OCI-LY7 (cell line): ENCODE data around the gene ABL2. TPM values are rescaled to one million over a fixed set of nuclear protein-coding genes. Genes with fewer than 3 reads are reported as not detected.

Source experiments
- BruUV-seq: library from RNA; stranded (reverse); fragments of 400-500 nt; replicated peaks from 2 replicates; lab custom pipeline; 2021; lab: Mats Ljungman, UMichigan
- CTCF ChIA-PET: fragments of 300-600 bp; sonication (Branson Sonifier 250); formaldehyde crosslinking; loops from one replicate; lab custom pipeline; 2022; ENCODE audit warnings: antibody characterized with exemption; ENCODE audit not compliant: unreplicated experiment; lab: Charles Lee
- POLR2A ChIA-PET: fragments of 300-600 bp; sonication (Branson Sonifier 250); formaldehyde crosslinking; loops from one replicate; lab custom pipeline; 2022; ENCODE audit warnings: antibody characterized with exemption; lab: Charles Lee
- DNase-seq: peaks from one replicate; pipeline ENCODE4 v3.0.0-alpha.2; 2015; ENCODE audit warnings: low spot score
- H2AFZ ChIP-seq: fragments of 200-600 bp; sonication (generic), shearing (Covaris generic); 2 replicates; pipeline ENCODE4 v1.6.1; 2014; ENCODE audit warnings: mild to moderate bottlenecking, antibody characterized with exemption, low read length, moderate library complexity
- H3K27ac ChIP-seq: fragments of 200-600 bp; sonication (generic); 2 replicates; pipeline ENCODE4 v1.5.1; 2014; ENCODE audit warnings: mixed run types, low read depth, mild to moderate bottlenecking, moderate library complexity, low read length, inconsistent platforms; ENCODE audit not compliant: poor library complexity, severe bottlenecking
- H3K36me3 ChIP-seq: fragments of 200-600 bp; sonication (generic); 2 replicates; pipeline ENCODE4 v1.6.1; 2014; ENCODE audit warnings: mild to moderate bottlenecking, antibody characterized with exemption, low read length, moderate library complexity, mixed read lengths; ENCODE audit not compliant: insufficient read depth
- H3K4me1 ChIP-seq: fragments of 200-600 bp; sonication (generic); 2 replicates; pipeline ENCODE4 v1.5.1; 2014; ENCODE audit warnings: mild to moderate bottlenecking, low read length; ENCODE audit not compliant: insufficient read depth, poor library complexity, severe bottlenecking
- H3K4me2 ChIP-seq: fragments of 200-600 bp; sonication (generic); 2 replicates; pipeline ENCODE4 v1.6.1; 2014; ENCODE audit warnings: mild to moderate bottlenecking, low read length
- H3K4me3 ChIP-seq: fragments of 200-600 bp; sonication (generic); 2 replicates; pipeline ENCODE4 v1.5.1; 2014; ENCODE audit warnings: mild to moderate bottlenecking, low read depth, low read length; ENCODE audit not compliant: poor library complexity, severe bottlenecking
- H3K79me2 ChIP-seq: fragments of 200-600 bp; sonication (generic); 2 replicates; pipeline ENCODE4 v1.6.1; 2016; ENCODE audit warnings: low read depth, mild to moderate bottlenecking, low read length, moderate library complexity, mixed read lengths; ENCODE audit not compliant: insufficient read depth
- H3K9me2 ChIP-seq: fragments of 200-600 bp; sonication (generic); 2 replicates; pipeline ENCODE4 v1.6.1; 2016; ENCODE audit warnings: mild to moderate bottlenecking, low read length, mixed read lengths; ENCODE audit not compliant: insufficient read depth
- H3K9me3 ChIP-seq: fragments of 200-600 bp; sonication (generic); 2 replicates; pipeline ENCODE4 v1.6.1; 2014; ENCODE audit warnings: mild to moderate bottlenecking, mixed run types, low read length, mixed read lengths
- H4K20me1 ChIP-seq: fragments of 200-600 bp; sonication (generic); 2 replicates; pipeline ENCODE4 v1.6.1; 2014; ENCODE audit warnings: mild to moderate bottlenecking, antibody characterized with exemption, low read length, moderate library complexity, mixed read lengths; ENCODE audit not compliant: insufficient read depth
- CTCF ChIP-seq: fragments of 200-600 bp; sonication (generic); conservative IDR thresholded peaks from 2 replicates; pipeline ENCODE4 v1.5.1; 2014; ENCODE audit warnings: mild to moderate bottlenecking, antibody characterized with exemption, low read length, moderate library complexity, mixed read lengths
- EZH2phosphoT487 ChIP-seq: fragments of 200-600 bp; sonication (generic); IDR thresholded peaks from 2 replicates; pipeline ENCODE4 v1.6.1; 2018; ENCODE audit warnings: low read depth, borderline replicate concordance, mild to moderate bottlenecking, mixed run types, antibody characterized with exemption, low read length, moderate library complexity, mixed read lengths
- intact Hi-C: fragments of 100-400 bp; cut with micrococcal nuclease; formaldehyde crosslinking; loops from one replicate; pipeline ENCODE4 v1.10.0; 2022; ENCODE audit not compliant: unreplicated experiment
- total RNA-seq, 2 experiments: library from RNA; depleted of rRNA in 1 of 2; stranded (reverse); fragments of >200 nt in 1 of 2; shearing (Covaris generic) in 1 of 2; gene quantifications; 2 replicates each; pipeline ENCODE4 v1.2.3, GENCODE V29; 2014 to 2022

The ABL2 gene
- total RNA-seq, 2 experiments from 2014 or later: 7.3 to 14.9 TPM

GRCh38 chr1:179145521-179145920, 84.0 kb downstream of the ABL2 start:
- H3K27ac ChIP-seq: no peak overlapping the region
- no peak overlapping the region for H3K4me3 ChIP-seq
- no peaks in the 10 kb centered on the region for H3K9me2 ChIP-seq
- H2AFZ ChIP-seq: no peak overlapping the region
- BruUV-seq: no TSS peak
- no peak for TF ChIP-seq CTCF
- TF ChIP-seq EZH2phosphoT487: no peak
- H3K36me3 ChIP-seq: peaks cover 13% of the 10 kb centered on the region; the same call in 1 of the 2 replicates
- H3K9me3 ChIP-seq: no peaks in the 10 kb centered on the region; the same call in 1 of the 2 replicates
- intact Hi-C loops: no loop called here
- no peak overlapping the region for H3K4me2 ChIP-seq
- CTCF ChIA-PET: no interaction called here
- POLR2A ChIA-PET: no interaction called here
- no peaks in the 10 kb centered on the region for H3K4me1 ChIP-seq
- no peak for DNase-seq
- no peaks in the 10 kb centered on the region for H4K20me1 ChIP-seq
- H3K79me2 ChIP-seq: no peaks in the 10 kb centered on the region

- intact Hi-C loops: no loop called here
- H2AFZ ChIP-seq: no peak overlapping the region
- no peak overlapping the region for H3K4me3 ChIP-seq
- no peak overlapping the region for H3K27ac ChIP-seq
- ChIA-PET POLR2A (no interaction called here), CTCF (no interaction called here)
- H3K36me3 ChIP-seq: peaks cover 13% of the 10 kb centered on the region; the same call in 1 of the 2 replicates
- no peak for TF ChIP-seq CTCF
- TF ChIP-seq EZH2phosphoT487: no peak
- no peaks in the 10 kb centered on the region for H3K9me2 ChIP-seq
- DNase-seq: no peak
- no peaks in the 10 kb centered on the region for H3K79me2 ChIP-seq
- no peaks in the 10 kb centered on the region for H4K20me1 ChIP-seq
- no peaks in the 10 kb centered on the region for H3K4me1 ChIP-seq
- no peaks in the 10 kb centered on the region for H3K9me3 ChIP-seq
- no peak overlapping the region for H3K4me2 ChIP-seq
- BruUV-seq: no TSS peak
Measured at GRCh38 chr1:179144626-179145025, 84.9 kb downstream of the ABL2 start.

GRCh38 chr1:179143322-179143721, 86.2 kb downstream of the ABL2 start:
- no peak for DNase-seq
- TF ChIP-seq CTCF (no peak), EZH2phosphoT487 (no peak)
- Histone ChIP-seq H3K4me3 (no peak overlapping the region), H3K36me3 (peaks cover 11% of the 10 kb centered on the region; the same call in 1 of the 2 replicates), H4K20me1 (no peaks in the 10 kb centered on the region), H2AFZ (no peak overlapping the region), H3K9me3 (no peaks in the 10 kb centered on the region), H3K4me2 (no peak overlapping the region), H3K4me1 (no peaks in the 10 kb centered on the region), H3K79me2 (no peaks in the 10 kb centered on the region), H3K9me2 (no peaks in the 10 kb centered on the region), H3K27ac (no peak overlapping the region)
- intact Hi-C loops: no loop called here
- ChIA-PET POLR2A (interaction anchor here (1.2 kb wide), 1 partner anchor 13 kb away, joined by 3 read pairs; no protein-coding TSS in a partner anchor), CTCF (no interaction called here)
- no TSS peak for BruUV-seq
